GM21515 (cell line): ENCODE results near the gene RELCH.

Source experiments
- ATAC-seq: cut with Tn5 transposase; IDR thresholded peaks from one replicate; pipeline ENCODE4 v1.9.1; 2021; ENCODE audit not compliant: unreplicated experiment

The RELCH gene

DNA sequence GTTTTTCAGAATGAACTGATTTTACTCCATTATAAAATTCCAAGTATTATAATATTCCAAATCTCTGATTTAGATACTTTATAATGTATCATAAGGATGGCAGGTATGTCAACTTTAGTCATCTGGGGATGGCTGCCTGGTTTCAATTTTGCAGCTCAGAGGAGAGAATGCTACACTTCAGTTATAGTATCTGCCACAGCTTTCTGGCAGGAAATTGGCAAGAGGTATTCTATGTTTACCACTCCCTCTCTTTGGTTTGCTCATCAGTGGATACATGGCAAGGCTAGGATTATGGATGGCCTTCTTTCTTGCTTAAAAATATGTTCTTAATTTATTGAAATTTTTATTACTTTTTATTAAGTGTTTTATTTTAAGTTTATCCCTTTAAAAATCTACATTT lies 71.0 kb downstream of the RELCH start:
- ATAC-seq, result no peak

DNA sequence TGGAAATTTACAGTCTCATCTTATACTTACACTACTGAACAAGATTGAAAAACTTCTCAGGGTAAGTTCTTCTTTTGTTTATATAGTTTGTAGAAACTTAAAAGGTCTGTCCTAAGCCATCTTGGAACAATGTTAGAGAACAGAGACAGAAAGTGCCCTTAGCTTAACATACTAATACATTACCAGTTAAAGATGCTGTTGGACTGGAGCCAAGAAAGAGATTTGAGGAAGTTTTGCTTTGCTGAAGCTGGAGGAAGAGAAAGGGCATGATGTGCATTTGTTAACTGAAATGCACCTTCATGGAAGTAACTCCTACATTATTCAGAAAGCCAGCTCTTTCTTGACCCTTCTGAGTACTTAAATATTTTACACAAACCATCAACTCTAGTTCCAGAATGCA lies 71.6 kb downstream of the RELCH start:
- no peak for ATAC-seq

DNA sequence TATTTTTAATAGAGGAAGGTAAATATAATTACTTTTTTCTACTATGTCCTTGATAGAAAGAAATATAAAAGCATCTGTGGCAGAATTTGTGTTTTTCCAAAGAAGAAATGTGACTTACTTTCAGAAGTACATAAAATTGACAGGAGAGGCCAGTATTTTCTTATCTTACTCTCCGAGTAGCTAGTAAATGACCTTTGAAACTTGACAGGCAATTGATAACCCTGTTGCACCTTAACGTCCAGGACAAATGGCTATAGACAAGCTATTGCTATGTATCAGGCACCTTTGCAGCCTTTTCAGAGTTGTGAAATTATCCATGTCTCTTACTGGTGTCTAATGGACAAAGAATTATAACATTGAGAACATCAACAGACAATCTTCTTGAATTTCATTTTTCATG lies 75.0 kb downstream of the RELCH start:
- no peak for ATAC-seq

DNA sequence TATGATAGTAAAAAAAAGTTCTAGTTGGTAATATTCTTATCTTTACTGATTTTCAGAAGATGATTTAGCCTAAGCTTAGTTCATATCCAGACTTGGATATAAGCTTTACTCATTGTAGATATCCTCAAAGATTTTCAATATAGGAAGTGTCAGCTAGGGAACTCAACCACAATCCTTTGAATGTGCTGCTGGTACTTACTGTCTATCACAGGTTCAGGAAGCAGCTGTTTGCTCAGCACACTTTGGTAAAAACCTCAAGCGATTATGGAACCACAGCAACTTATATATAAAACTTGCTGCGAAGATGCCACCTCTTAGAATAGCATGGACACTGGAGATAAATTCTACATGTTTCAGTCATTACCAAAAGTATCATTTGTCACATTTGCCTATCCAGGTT lies 77.9 kb downstream of the RELCH start:
- ATAC-seq, result no peak

DNA sequence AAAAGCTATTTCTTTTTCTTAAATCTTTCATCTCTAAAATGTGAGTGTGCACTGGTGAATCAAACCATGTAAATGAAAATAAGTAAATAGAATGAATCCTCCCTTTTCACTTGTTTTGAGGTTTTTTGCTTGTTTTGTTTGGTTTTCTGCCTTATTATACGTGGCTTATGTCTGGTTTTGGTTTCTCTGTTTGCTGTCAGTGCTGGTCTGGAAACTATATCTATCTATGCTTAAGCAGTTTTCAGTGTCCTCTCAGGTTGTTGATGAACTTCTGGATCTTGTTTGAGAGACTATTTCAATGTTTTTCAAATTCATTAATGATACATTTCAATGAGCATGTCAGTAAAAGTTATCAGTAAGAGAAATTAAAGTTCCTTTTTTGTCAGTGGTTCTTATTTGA lies 90.0 kb downstream of the RELCH start:
- no peak for ATAC-seq

DNA sequence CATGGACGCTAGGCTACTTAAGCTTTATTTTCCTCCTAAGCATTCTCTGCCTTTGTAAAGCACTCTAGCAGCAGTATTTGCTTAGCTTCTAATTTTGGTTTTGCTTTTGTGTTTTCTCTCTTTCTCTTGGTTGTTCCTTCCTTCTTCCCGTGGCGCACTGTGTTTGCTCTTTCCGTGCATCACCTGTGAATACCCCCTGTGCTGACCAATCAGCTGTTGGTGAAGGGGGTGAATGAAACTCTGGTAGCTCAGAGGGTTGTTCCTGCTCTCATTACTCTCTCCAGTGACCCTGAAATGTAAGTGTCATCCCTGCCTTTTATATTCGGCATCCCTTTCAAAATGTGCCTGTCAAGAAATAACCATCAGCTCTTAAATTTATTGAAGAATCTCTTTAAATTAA lies 92.5 kb downstream of the RELCH start:
- no peak for ATAC-seq

DNA sequence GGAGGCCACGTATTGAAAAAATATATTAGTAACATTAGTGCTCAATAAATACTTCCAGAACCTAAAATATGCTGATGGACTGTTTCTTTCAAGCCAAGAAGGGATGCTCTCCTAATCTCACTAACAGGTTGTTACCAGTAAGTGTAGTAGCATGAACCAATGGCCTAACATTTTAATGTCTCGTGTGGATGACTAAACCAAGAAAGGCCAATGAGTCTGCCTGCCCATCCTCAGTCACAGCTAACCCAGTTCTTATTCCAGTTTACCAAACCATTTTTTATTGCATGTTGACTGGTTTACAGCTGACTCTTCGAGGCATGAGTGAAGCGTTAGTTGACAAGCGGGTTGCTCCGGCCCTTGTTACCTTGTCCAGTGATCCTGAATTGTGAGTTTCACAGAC lies 93.0 kb downstream of the RELCH start:
- ATAC-seq, result no peak

DNA sequence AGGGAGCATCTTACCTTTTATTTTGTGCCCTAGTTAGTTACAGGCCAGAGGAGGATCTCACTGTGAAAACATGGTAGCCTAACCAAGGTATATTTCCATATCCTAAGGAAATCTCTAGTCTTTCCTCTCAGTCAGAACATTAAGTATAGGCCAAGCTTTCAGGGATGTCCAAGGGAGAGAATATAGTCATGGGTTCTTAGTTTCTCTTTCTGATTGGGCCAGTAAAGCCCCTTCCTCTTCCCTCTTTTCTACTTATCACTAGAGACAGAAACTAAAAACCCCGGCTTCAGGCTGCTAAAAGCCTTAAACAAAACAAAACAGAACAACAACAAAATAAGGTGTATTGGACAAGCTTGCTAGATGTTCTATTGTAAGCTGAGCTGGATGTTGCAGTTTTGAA lies 93.7 kb downstream of the RELCH start:
- no peak for ATAC-seq

DNA sequence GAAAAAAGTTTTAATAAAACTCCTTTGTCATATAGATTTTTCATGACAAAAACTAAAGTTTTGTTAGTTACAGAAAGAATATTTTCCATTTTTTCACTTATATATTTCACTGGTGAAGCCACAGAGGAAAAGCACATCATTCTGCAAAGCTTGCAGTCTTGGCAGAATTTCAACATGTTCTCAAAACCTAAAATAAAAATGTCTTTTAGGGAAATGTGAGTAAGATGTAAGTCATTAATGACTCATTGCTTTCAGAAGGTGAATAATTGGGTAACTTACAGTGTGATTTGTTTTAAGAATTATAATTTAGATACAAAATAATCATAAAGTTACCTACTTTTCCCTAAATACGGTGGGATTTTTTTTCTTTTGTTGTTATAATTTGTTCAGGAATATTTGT lies 94.6 kb downstream of the RELCH start:
- no peak for ATAC-seq

DNA sequence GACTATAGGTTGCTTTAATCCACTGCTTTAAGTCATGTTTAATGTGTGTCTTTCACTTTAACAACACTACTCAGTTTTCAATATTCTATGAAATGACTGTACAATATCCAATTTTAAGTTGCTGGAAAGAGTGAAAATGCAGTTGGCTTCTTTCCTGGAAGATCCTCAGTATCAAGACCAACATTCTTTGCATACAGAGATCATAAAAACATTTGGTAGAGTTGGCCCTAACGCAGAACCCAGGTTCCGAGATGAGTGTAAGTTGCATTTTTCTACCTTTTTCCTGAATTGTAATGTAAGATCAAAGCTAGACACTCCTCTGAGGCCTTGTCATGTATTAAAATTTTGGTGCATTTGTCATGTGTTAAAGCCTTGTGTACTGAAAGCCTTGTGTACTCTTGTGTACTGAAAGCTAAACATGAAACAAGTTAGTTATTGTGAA lies 95.2 kb downstream of the RELCH start:
- no peak for ATAC-seq

DNA sequence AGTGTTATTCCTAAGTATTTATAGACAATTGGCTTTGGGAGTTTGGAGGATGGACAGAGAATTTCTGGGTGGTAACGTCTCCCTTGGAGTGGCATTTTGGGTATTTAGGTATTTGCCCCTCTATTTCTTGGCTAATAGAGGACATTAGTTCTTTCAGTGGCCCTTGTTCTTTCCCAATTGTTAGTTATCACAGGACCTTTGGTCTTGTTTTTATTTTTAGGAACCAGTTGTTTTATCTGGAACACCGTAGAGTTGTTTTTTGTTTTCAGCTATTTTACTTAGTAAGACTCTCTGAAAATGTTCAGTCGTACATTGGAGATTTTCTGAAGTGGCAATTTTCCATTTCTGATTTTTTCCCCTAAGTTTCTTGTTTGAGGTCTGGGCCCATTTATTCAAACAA lies 97.6 kb downstream of the RELCH start:
- no peak for ATAC-seq

DNA sequence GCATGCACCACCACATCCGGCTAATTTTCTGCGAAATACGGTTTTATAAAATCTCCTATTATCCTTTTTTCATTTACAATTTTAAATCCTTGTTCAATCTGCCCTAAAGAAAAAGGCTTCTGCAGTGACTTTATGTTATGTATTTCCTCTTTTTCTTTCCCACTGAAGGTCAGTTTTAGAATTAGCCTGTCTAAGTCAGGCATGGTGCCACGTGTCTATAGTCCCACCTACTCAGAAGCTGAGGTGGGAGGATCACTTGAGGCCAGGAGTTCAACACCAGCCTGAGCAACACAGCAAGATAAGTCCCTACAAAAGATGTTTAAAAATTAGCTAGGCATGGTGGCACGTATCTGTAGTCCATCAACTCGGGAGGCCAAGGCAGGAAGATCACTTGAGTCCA lies 98.2 kb downstream of the RELCH start:
- no peak for ATAC-seq

DNA sequence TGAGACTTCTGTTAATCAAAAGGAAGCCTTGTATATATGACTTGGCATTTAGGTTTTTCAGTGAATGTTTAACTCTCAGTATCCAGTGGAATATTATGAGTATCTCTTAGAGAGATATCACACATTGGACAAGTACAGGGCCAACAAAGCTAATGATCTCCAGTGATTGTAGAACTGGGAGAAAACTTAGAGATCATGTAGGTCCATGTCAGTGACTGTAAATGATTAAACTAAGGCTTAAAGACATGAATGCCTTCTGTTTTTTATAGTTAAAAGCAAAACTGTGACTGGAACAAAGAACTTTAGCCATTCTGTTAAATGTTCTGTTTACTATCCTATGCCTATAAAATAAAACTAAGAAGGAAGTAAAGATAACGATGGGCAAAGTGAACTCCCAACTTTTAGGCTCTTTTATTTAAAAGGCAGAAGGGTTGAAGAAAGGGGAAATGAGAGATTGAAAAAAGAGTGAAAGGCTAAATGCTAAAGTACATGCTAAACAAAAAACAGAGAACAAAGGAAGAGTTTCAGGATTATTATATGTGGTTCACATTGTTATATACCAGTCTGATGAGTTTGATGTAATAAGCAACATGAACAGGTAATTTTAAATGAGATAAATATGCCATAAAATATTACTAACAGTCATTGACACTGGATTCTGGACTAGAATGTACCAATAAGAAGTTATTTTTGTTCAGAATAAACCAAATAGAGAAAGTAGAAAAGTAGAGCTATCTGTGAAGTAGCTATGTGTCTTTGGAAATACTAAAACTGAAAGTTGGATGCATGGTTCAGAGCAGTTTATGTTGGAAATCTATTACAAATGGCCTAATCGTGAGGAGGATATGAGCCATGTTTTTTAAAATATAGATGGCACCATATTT lies 101.0 kb downstream of the RELCH start:
- ATAC-seq, result peak; percentile 38

DNA sequence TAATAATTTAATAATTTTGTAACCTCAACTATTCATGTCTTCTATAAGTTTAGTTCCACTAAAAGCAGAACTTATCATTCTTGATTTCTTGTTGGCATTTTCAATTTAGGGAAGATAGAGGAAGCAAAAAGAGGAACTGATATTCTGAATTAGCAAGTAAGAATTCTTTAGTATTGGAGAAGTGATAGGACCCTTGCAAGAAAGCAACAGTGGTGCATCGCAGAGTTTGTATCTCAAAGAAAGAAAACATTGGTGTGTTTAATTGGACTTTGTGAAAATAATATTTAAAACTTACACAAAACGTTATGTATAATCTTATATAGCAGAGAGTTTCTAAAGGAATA lies 101.6 kb downstream of the RELCH start:
- ATAC-seq, result peak; percentile 64

DNA sequence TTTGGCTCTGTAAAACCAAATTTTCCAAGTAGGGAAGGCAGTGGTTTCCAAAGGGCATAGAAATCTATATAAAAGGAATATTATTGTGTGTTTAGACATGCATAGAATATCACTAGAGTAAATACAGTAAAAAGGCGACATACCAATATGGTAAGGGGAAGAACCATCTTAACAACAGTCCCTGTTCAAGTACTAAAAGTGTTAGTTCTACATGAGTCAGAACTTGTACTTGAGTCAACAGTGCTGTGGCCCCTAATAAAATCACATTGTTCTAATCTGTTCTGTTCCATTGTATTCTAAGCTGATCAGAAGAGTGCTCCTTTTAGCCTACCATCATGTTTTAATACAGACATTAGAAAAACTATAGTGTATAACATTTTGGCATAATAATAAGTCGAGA lies 102.0 kb downstream of the RELCH start:
- no peak for ATAC-seq

DNA sequence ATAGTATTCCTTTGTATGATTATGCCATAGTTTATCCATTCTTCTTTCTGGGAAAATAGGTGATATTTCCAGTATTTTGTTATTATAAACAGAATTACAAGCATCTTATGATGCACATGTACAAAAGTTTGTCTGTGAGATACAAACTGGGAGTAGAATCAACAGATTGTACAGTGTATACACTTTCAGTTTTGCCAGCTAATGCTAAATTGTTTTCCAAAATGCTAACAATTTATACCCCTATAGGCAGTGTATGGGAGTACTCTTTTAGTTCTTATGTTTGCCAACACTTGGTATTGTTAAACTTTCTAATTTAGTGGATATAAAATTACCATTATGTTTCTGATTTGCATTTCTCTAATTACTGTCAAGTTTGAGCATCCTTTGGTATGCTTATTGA lies 107.0 kb downstream of the RELCH start:
- no peak for ATAC-seq

DNA sequence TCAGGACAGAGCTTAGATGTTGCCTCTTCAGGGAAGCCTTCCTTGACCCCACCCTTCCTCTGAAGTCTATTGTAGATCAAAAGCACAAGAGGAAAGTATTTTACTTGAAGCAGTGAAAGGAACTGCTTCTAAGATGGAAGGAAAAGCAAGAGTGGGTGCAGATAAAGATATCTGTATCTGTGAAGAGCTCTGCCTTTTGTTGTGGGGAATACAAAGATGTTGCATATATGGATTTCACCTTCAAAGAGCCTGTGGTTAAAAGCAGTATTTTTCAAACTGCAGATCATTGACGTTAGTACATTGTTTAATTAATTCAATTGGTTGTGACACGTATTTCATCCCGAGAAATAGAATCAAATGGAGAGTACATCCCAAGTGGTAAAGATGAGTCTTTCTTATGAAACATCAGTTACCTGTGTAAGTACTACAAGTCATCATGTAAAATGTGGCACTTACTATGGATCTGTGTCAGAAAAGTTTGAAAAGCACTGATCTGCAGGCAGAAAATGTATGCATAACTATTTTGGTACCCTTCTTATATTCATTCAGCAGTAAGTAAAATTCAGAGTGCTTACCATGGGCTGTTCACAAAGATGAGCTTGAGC lies 113.4 kb downstream of the RELCH start:
- ATAC-seq, result no peak

DNA sequence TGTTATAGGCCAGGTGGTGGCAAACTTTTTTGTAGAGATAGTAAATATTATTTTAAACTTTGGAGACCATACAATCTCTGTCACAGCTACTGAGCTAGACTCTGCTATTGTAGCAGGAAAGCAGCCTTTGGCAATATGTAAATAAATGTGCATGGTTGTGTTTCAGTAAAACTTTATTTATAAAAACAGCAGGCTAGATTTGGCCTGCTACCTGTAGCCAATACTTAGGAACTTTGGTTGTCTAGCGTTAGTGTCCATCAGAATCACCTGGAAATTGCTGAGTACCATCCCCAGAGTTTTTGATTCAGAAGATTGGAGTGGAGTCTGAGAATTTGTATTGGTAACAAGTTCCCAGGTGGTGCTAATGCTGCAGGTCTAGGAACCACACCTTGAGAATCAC lies 114.3 kb downstream of the RELCH start:
- ATAC-seq, result no peak

DNA sequence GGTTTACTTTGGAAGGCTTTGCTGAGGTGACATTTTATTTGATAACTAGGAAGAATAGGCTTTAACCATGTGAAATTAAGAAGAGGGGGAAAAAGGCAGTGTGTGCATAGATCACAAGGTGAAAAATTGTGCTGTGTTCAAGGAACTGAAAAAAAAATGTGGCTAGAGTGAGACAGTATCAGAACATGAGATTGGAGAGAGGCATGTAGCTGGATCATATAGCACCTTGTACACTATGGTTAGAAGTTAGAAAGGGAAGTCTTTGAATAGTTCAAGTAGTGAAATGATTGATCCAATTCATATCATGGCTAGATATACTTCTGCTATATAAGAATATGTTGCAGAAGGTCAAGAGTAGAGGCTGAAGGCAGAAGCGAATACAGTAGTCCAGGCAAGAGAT lies 125.8 kb downstream of the RELCH start:
- no peak for ATAC-seq

DNA sequence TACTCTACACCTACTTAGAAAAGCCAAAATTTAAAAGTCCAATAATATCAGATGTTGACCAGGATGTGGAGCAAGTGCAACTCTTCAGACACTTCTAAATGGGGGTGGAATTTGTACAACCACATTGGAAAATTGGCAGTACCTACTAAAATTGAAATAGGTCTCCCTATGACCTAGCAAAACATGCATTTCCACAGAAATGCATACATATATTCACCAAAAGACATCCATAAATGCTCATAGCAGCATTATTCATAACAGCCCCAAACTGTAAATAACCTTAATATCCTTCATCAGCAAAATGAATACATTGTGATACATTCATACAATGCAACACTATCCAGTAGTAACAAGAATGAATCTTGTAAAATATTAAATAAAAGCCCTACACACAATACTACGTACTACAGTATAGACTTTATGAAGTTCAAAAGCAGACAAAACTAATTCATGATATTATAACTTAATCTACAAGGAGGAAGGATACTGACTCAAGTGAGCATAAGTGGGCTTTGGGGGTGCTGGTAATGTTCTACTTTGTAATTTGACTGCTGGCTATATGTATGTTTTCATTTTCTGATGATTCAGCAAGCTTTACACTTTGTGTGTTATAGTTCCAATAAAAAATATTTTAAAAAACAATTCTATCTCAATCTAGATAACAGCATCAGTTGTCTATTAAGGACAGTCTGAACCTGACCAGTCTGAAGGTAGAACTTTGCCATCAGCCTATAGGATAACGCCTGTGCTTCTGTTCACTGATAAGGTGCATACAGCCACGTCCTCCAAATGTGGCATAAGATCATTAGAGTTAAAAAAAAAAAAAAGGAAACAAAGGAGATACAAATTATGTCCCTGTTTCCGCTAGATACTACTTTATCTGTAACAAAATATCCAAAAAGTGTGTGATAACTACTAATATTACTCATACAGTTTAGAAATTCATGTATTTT lies 131.4 kb downstream of the RELCH start:
- ATAC-seq, result no peak

DNA sequence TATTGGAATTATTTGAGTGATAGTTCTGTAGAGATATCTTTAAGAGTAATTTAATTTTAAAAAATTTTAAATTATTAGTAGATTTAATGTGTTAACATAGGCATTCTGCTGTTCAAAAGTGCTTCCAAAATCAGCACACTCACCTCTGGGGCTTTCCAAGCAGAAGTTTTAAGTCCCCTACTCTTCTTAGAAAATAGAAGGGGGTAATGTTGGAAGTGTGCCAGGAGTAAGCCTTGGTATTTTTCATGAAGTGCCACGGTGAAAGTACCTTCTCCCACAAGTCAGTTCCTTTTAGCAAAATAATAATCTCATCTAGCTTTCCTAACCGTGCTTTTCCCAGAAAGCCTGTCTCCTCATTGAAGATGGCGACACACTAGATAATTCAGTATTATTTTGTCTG lies 134.1 kb downstream of the RELCH start:
- no peak for ATAC-seq
